ENCODE data around the gene PTPRH. TPM values are rescaled to one million over a fixed set of nuclear protein-coding genes. Genes with fewer than 3 reads are reported as not detected.
"Not testable (repeated sequence)": the region's sequence is repeated elsewhere in the genome, so short reads cannot be mapped to it uniquely, and the experiment has no call there.

Gene PTPRH
- total RNA-seq, 1 donor from 2014 or later, result 4.4 TPM

- intact Hi-C loops (cut with DNase I), result no loop called here
- H3K36me3 ChIP-seq, result no peaks in the 10 kb centered on the region
- no peak for DNase-seq (ENCODE audit: extremely low spot score in 2 of 2)
- peaks cover 26% of the 10 kb centered on the region for H3K4me1 ChIP-seq
- TF ChIP-seq POLR2A (IDR thresholded peaks at IDR 0.05) (no peak), POLR2AphosphoS5 (IDR thresholded peaks at IDR 0.05; ENCODE audit: insufficient read depth in 1 of 2, low read depth in 1 of 2) (no peak), CTCF (IDR thresholded peaks at IDR 0.05) (no peak)
- no peak overlapping the region for H3K27ac ChIP-seq
- no peak overlapping the region for H3K4me3 ChIP-seq
- H3K27me3 ChIP-seq, result no peaks in the 10 kb centered on the region
- no peaks in the 10 kb centered on the region for H3K9me3 ChIP-seq
These were observed 52.9 kb downstream of the PTPRH start for GRCh38 chr19:55156202-55157063.

- H3K27me3 ChIP-seq; H3K27ac ChIP-seq; intact Hi-C loops (cut with DNase I); H3K4me3 ChIP-seq; H3K36me3 ChIP-seq; DNase-seq (ENCODE audit: extremely low spot score in 2 of 2); H3K9me3 ChIP-seq: not testable (repeated sequence)
- peaks cover 26% of the 10 kb centered on the region for H3K4me1 ChIP-seq
These were observed 53.5 kb downstream of the PTPRH start for GRCh38 chr19:55155784-55156183.

- no peaks in the 10 kb centered on the region for H3K9me3 ChIP-seq
- no peaks in the 10 kb centered on the region for H3K36me3 ChIP-seq
- no peaks in the 10 kb centered on the region for H3K27me3 ChIP-seq
- no peak overlapping the region for H3K27ac ChIP-seq
- H3K4me1 ChIP-seq, result peaks cover 10% of the 10 kb centered on the region
- intact Hi-C loops (cut with DNase I), result no loop called here
- no peak for DNase-seq (ENCODE audit: extremely low spot score in 2 of 2)
- no peak overlapping the region for H3K4me3 ChIP-seq
- TF ChIP-seq CTCF (IDR thresholded peaks at IDR 0.05), result no peak
- TF ChIP-seq POLR2AphosphoS5 (IDR thresholded peaks at IDR 0.05; ENCODE audit: insufficient read depth in 1 of 2, low read depth in 1 of 2), result no peak
These were observed 55.5 kb downstream of the PTPRH start for GRCh38 chr19:55153652-55154264.

GRCh38 chr19:55152017-55152416 lies 57.3 kb downstream of the PTPRH start:
- TF ChIP-seq CTCF (IDR thresholded peaks at IDR 0.05) (no peak), POLR2A (IDR thresholded peaks at IDR 0.05) (no peak), POLR2AphosphoS5 (IDR thresholded peaks at IDR 0.05; ENCODE audit: insufficient read depth in 1 of 2, low read depth in 1 of 2) (no peak)
- H3K27me3 ChIP-seq, result no peaks in the 10 kb centered on the region
- no peaks in the 10 kb centered on the region for H3K9me3 ChIP-seq
- H3K36me3 ChIP-seq, result no peaks in the 10 kb centered on the region
- H3K4me3 ChIP-seq, result no peak overlapping the region
- peaks cover 9% of the 10 kb centered on the region for H3K4me1 ChIP-seq
- intact Hi-C loops (cut with DNase I), result no loop called here
- DNase-seq (ENCODE audit: extremely low spot score in 2 of 2), result no peak
- H3K27ac ChIP-seq, result no peak overlapping the region

GRCh38 chr19:55149078-55150003 lies 60.0 kb downstream of the PTPRH start, which contains the start of gene TNNT1:
TSS of gene TNNT1 (minus strand) at chr19:55149206. CDS start at chr19:55147157, 2,049 bp downstream.
- peaks cover 4% of the 10 kb centered on the region for H3K27me3 ChIP-seq
- H3K9me3 ChIP-seq, result no peaks in the 10 kb centered on the region
- H3K36me3 ChIP-seq, result no peaks in the 10 kb centered on the region
- TF ChIP-seq POLR2A (IDR thresholded peaks at IDR 0.05) (no peak), CTCF (IDR thresholded peaks at IDR 0.05) (no peak), POLR2AphosphoS5 (IDR thresholded peaks at IDR 0.05; ENCODE audit: insufficient read depth in 1 of 2, low read depth in 1 of 2) (no peak)
- H3K4me3 ChIP-seq, result no peak within 1 kb of the TSS
- peaks cover 9% of the 10 kb centered on the region for H3K4me1 ChIP-seq
- intact Hi-C loops (cut with DNase I), result loop anchor here (10.0 kb wide), 2 partner anchors 265 to 355 kb away; no protein-coding TSS in a partner anchor
- H3K27ac ChIP-seq, result no peak within 1 kb of the TSS
- DNase-seq (ENCODE audit: extremely low spot score in 2 of 2), result no peak
